Activated naive CD4-positive, alpha-beta T cell treated with anti-CD3 and anti-CD28 coated beads, Interleukin-2, amount 50 U/mL, for 72 hours (primary cell): ENCODE results near the gene RAB44. TPM values are rescaled to one million over a fixed set of nuclear protein-coding genes. Genes with fewer than 3 reads are reported as not detected.

Source experiments
- ATAC-seq, 2 donors: fragments of 150-1000 bp; cut with Tn5 transposase; 2 replicates each; pipeline ENCODE4 v1.10.0; 2021; ENCODE audit warnings: mild to moderate bottlenecking in 2 of 2, moderate library complexity in 2 of 2
- DNase-seq, 2 donors: peaks; one replicate each; pipeline ENCODE4 v3.0.0; 2021 to 2022; ENCODE audit warnings: low spot score in 2 of 2
- H3K27ac Mint-ChIP-seq, 2 donors: one replicate each; pipeline ENCODE4 v1.8.0; 2022; ENCODE audit warnings: mild to moderate bottlenecking in 2 of 2, mixed read lengths in 2 of 2
- H3K36me3 Mint-ChIP-seq, 2 donors: one replicate each; pipeline ENCODE4 v1.8.0; 2022; ENCODE audit warnings: mixed read lengths in 2 of 2
- H3K9me3 Mint-ChIP-seq, 2 donors: one replicate each; pipeline ENCODE4 v1.8.0; 2022; ENCODE audit warnings: mixed read lengths in 2 of 2
- total RNA-seq, 2 donors: library from RNA; stranded (reverse); gene quantifications; one replicate each; pipeline ENCODE4 v1.2.3, GENCODE V29; 2022

RAB44 gene
- total RNA-seq, 2 donors from 2014 or later = 0.07 to 0.12 TPM

DNA sequence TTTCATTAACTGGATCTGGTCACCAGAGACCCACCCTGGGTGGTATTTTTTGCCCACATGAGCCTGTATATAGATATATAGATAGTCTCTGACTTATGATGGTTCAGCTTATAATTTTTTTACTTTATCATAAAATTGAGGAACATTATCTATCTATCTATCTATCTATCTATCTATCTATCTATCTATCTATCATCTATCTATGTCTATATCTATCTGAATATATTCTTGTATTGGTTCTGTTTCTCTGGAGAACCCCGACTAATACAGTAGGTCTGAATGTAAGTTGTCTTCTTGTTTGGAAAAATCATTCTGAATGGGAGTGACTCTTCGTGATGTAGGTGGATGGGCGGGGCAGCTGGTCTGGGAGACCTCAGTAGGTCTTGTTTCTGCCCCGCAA is 32.4 kb upstream of the RAB44 start:
- H3K27ac Mint-ChIP-seq = no peak overlapping the region
- DNase-seq = no peak
- no peak for ATAC-seq
- H3K9me3 Mint-ChIP-seq = no peaks in the 10 kb centered on the region
- H3K36me3 Mint-ChIP-seq = no peaks in the 10 kb centered on the region

DNA sequence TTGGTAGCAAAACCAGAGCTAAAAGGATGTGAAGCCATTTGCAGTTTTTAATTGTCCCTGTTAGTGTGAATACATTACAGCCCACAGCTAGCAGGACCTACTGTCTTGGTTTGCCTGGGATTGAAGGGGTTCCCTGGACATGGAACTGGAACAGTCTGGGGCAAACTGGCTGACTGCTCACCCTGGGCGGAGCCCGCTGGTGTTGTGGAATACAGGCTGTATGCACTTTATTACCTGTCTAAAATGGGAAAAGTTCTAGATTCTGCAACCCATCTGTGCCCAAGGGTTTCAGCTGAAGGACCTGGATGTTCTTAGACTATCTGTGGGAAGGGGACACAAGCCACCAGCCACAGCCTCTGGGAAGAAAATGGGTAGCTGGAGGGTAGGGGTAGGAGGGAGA is 31.3 kb upstream of the RAB44 start:
- Mint-ChIP-seq H3K36me3 (no peaks in the 10 kb centered on the region), H3K27ac (no peak overlapping the region), H3K9me3 (no peaks in the 10 kb centered on the region)
- DNase-seq (no peak), ATAC-seq (no peak)

DNA sequence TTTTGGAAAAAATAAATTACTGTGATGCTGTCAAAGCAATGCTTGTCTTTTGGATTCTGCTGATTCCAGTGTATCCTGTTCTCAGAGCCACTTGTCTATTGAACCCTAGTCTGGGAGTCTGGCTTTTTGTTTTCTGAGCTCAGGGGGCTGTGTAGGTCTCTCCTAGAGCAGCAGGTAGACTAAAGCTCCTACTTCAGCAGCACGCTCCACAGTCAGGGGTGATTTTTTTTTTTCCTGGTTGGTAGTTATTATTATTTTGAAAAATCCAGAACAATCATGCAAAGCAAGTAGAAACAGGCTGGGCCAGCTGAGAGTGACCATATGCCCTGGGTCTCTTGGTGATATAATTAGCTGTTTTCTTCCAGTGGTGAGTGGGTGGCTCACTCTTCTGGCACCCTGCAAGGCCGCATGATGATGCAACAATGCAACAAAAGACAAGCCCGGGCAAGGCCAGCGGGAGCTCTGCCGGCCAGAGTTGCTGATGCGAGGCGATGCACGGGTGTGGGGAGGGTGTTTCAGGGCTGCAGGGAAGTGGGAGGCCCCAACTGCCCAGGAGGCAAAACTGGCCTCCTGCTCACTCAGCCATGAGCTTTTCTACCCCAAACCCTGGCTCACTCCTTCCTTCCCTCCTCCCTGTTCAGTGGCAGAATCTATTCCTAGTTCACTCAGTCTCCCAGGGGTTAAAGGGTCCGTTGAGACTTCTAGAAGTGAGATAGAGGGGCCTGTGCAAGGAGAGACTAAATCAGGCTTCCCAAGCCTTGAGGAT is 30.6 kb upstream of the RAB44 start:
- H3K36me3 Mint-ChIP-seq = no peaks in the 10 kb centered on the region
- DNase-seq = no peak
- H3K27ac Mint-ChIP-seq = no peak overlapping the region
- no peak for ATAC-seq
- no peaks in the 10 kb centered on the region for H3K9me3 Mint-ChIP-seq

DNA sequence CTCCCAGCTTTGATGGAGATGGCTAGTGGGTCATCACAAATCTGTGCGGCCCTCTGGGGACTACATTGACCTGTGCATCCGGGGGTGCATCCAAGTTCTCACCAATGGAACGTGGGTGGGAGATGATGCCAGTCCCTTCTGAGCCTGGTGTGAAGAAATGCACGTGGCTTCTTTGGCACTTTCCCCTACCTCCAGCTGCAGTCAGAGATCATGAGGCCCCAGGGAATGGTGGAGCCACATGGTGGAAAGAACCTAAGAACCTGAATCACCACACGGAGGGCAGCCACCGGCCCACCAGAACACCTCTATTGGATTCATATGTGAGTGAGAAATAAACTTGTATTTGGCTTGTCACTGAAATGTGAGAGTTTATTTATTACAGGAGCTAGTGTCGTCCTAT is 29.0 kb upstream of the RAB44 start:
- DNase-seq = no peak
- no peaks in the 10 kb centered on the region for H3K36me3 Mint-ChIP-seq

DNA sequence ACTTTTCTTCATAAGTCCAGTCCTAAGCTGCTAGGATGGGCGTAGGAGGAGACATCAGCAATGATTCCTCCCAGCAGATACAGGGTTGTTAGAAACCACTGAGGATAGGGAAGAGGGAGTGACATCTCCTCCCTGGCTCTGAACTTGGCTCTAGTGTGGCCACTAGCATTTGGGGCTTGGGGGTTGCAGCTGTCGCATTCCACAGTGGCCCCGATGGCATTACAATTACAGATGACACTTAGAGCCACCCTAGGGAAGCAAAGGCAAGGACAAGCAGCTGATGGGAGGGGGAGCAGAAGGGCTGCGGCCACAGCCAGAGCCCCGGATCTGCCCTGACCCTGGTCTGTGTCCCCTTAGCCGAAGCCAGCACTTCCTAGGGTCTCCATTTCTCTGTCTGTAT is 28.6 kb upstream of the RAB44 start:
- Mint-ChIP-seq H3K36me3 (no peaks in the 10 kb centered on the region), H3K27ac (no peak overlapping the region), H3K9me3 (no peaks in the 10 kb centered on the region)
- no peak for ATAC-seq
- no peak for DNase-seq

More for the DNA sequence above, 29.0 kb upstream of the RAB44 start:
- ATAC-seq = no peak
- no peaks in the 10 kb centered on the region for H3K9me3 Mint-ChIP-seq
- no peak overlapping the region for H3K27ac Mint-ChIP-seq

DNA sequence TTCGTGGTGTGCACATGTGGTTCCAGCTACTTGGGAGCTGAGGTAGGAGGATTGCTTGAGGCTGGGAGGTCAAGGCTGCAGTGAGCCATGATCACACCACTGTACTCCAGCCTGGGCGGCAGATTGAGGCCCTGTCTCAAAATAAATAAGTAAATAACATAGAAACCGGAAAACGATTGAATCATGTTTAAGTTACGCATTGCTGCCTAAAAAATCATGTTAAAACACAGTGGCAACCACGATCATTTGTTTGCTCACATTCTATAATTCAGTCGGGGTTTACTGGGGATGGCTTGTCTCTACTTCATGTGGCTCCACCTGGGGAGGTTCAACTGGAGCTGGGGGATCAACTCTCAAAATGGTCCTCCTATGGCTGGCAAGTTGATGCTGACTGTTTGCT is 27.4 kb upstream of the RAB44 start:
- H3K36me3 Mint-ChIP-seq = no peaks in the 10 kb centered on the region
- DNase-seq (no peak), ATAC-seq (no peak)
- peak overlapping the region in 1 of 2 donors; percentile 26 for H3K27ac Mint-ChIP-seq
- no peaks in the 10 kb centered on the region for H3K9me3 Mint-ChIP-seq

DNA sequence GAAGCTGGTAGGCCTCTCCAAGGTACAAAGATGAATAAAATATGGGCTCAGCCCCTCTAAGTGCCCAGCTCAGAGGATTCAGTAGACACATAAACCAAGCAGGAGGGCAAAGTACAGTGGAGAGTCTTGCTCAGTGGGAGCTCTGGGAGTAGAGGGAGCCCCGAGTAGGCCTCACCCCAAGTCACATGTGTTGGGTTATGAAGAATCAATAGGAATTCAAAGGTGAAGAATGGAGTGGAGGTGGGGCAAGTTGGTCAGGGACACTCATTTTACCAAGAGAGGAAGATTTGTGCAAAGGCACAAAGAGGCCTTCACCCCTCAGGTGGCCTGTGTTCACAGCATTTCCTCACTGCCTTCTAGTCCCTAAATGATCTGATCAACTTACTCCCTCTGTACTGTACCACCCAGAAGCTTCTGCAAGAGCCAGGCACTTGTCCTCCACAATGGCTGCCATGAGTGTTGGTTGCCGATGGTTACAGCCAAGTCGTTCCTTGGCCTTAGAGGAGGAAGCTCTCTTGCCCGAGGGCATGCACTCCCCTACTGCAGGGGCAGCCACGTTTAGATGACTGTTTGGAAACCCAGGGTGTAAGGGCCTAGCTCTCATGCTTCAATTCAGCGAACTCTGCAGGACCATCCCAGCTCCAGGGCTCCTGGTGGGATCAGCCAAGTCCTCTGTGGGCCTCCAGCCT is 25.8 kb upstream of the RAB44 start:
- no peak for ATAC-seq
- DNase-seq = no peak
- H3K27ac Mint-ChIP-seq = no peak overlapping the region

DNA sequence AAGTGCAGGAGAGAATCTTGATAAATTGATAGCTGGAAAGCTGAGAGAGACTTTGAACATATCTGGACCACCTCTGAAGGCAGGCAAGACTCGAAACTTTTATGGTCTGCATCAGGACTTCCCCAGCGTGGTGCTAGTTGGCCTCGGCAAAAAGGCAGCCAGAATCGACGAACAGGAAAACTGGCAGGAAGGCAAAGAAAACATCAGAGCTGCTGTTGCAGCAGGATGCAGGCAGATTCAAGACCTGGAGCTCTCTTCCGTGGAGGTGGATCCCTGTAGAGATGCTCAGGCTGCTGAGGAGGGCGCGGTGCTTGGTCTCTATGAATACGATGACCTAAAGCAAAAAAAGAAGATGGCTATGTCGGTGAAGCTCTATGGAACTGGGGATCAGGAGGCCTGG is 23.7 kb upstream of the RAB44 start:
- H3K36me3 Mint-ChIP-seq = peaks cover 5 to 6% of the 10 kb centered on the region in 2 donors
- no peak for ATAC-seq

More for the DNA sequence above, 25.8 kb upstream of the RAB44 start:
- Mint-ChIP-seq H3K36me3 (no peaks in the 10 kb centered on the region), H3K9me3 (no peaks in the 10 kb centered on the region)

DNA sequence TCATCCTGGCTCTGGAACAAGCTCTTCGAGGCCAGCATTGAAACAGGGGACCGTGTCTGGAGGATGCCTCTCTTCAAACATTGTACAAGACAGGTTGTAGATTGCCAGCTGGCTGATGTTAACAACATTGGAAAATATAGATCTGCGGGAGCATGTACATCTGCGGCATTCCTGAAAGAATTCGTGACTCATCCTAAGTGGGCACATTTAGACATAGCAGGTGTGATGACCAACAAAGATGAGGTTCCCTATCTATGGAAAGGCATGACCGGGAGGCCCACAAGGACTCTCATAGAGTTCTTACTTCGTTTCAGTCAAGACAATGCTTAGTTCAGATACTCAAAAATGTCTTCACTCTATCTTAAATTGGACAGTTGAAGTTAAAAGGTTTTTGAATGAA is 22.7 kb upstream of the RAB44 start:
- Mint-ChIP-seq H3K27ac (no peak overlapping the region), H3K36me3 (peaks cover 9 to 13% of the 10 kb centered on the region in 2 donors), H3K9me3 (no peaks in the 10 kb centered on the region)
- ATAC-seq (no peak), DNase-seq (no peak)

More for the DNA sequence above, 23.7 kb upstream of the RAB44 start:
- Mint-ChIP-seq H3K9me3 (no peaks in the 10 kb centered on the region), H3K27ac (no peak overlapping the region)
- DNase-seq = no peak

DNA sequence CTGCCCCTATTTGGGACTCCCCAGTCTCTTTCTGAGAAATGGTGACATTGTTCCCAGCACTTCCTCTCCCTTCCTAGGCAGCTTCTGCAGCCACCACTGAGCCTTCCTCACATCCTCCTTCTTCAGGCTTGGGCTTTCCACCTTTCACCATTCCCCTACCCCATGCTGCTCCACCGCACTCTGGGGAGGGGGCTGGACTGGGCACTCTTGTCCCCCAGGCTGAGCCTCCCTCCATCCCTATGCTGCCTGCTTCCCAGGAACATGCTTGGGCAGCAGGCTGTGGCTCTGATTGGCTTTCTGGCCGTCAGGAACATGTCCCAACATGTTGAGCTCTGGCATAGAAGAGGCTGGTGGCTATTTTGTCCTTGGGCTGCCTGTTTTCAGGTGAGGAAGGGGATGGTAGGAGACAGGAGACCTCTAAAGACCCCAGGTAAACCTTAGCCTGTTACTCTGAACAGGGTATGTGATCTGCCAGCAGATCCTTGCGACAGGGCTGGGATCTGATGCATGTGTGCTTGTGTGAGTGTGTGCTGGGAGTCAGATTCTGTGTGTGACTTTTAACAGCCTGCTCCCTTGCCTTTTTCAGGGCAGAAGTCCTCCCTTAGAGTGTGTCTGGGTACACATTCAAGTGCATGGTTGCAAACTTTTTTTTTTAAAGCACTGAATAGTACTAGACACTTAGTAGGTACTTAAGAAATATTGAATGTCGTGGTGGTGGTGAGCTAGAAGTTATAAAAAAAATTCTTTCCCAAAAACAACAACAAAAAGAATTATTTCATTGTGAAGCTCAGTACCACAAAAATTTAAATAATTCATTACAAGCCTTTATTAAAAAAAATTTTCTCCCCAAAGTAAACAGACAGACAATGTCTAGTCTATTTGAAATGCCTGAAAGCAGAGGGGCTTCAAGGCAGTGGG is 21.2 kb upstream of the RAB44 start:
- peaks cover 18 to 24% of the 10 kb centered on the region in 2 donors for H3K36me3 Mint-ChIP-seq
- no peaks in the 10 kb centered on the region for H3K9me3 Mint-ChIP-seq
- no peak for ATAC-seq
- peak in 1 of 2 donors; percentile 61 for DNase-seq
- H3K27ac Mint-ChIP-seq = peak overlapping the region; percentile 93 to 96

DNA sequence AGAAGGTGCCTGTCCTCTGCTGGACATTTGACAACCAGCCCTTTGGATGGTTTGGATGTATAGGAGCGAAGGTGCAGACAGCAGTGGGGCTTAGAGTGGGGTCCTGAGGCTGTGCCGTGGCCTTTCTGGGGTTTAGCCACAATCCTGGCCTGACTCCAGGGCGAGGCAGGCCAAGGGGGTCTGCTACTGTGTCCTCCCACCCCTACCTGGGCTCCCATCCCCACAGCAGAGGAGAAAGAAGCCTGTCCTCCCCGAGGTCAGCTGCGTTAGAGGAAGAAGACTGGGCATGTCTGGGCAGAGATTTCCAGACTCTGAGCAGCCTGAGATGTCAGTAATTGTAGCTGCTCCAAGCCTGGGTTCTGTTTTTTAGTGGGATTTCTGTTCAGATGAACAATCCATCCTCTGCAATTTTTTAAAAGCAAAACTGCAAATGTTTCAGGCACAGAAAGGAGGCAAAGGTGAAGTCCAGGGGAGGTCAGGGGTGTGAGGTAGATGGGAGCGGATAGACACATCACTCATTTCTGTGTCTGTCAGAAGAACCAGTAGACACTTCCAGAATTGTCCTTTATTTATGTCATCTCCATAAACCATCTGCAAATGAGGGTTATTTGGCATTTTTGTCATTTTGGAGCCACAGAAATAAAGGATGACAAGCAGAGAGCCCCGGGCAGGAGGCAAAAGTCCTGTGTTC is 20.4 kb upstream of the RAB44 start:
- H3K36me3 Mint-ChIP-seq = peaks cover 19 to 24% of the 10 kb centered on the region in 2 donors
- no peak for DNase-seq
- ATAC-seq = no peak
- peak overlapping the region in 1 of 2 donors; percentile 96 for H3K27ac Mint-ChIP-seq
- H3K9me3 Mint-ChIP-seq = no peaks in the 10 kb centered on the region

DNA sequence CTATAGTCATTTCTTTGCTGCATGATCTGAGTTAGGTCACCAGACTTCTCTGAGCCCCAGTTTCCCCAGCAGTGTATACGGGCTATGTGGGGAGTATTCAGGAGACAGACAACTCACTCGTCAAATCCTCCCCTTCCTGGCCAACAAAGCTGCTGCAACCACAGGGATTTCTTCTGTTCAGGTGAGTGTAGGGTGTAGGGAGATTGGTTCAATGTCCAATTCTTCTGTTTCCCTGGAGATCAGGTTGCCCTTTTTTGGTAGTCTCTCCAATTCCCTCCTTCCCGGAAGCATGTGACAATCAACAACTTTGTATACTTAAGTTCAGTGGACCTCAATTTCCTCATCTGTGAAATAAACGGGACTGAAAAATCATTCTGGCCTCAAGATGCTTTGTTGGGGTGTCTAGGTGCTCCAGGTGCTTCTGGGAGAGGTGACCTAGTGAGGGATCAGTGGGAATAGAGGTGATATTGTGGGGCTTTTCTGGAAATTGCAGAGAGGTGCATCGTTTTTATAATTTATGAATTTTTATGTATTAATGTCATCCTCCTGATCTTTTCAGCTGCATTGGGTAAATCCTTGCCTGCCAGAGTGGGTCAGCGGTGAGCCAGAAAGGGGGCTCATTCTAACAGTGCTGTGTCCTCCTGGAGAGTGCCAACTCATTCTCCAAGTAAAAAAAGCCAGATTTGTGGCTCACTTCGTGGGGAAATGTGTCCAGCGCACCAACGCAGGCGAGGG is 19.7 kb upstream of the RAB44 start:
- Mint-ChIP-seq H3K36me3 (peaks cover 23 to 27% of the 10 kb centered on the region in 2 donors), H3K27ac (peak overlapping the region; percentile 60 to 96)
- peak in 1 of 2 donors; percentile 16 for DNase-seq

DNA sequence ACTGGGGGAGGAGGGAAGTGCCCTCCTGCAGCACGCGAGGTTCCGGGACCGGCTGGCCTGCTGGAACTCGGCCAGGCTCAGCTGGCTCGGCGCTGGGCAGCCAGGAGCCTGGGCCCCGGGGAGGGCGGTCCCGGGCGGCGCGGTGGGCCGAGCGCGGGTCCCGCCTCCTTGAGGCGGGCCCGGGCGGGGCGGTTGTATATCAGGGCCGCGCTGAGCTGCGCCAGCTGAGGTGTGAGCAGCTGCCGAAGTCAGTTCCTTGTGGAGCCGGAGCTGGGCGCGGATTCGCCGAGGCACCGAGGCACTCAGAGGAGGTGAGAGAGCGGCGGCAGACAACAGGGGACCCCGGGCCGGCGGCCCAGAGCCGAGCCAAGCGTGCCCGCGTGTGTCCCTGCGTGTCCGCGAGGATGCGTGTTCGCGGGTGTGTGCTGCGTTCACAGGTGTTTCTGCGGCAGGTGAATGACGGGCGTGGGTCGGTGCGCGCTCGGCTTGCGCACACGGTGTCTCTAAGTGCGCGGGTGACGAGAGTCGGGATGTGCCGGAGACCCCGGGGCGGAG is 19.1 kb upstream of the RAB44 start, which contains the start of gene CDKN1A:
Gene CDKN1A (plus strand): TSS at position 227 of the 555 bp plus-strand sequence. CDS start 5,388 bp downstream, outside the sequence.
- Mint-ChIP-seq H3K36me3 (peaks cover 28 to 33% of the 10 kb centered on the region in 2 donors), H3K9me3 (no peaks in the 10 kb centered on the region), H3K27ac (peak within 1 kb of the TSS; percentile 96 to 98)
- ATAC-seq (peak; percentile 39 to 75), DNase-seq (peak; percentile 82)

More for the DNA sequence above, 19.7 kb upstream of the RAB44 start:
- ATAC-seq = peak in 1 of 2 donors; percentile 23
- no peaks in the 10 kb centered on the region for H3K9me3 Mint-ChIP-seq

DNA sequence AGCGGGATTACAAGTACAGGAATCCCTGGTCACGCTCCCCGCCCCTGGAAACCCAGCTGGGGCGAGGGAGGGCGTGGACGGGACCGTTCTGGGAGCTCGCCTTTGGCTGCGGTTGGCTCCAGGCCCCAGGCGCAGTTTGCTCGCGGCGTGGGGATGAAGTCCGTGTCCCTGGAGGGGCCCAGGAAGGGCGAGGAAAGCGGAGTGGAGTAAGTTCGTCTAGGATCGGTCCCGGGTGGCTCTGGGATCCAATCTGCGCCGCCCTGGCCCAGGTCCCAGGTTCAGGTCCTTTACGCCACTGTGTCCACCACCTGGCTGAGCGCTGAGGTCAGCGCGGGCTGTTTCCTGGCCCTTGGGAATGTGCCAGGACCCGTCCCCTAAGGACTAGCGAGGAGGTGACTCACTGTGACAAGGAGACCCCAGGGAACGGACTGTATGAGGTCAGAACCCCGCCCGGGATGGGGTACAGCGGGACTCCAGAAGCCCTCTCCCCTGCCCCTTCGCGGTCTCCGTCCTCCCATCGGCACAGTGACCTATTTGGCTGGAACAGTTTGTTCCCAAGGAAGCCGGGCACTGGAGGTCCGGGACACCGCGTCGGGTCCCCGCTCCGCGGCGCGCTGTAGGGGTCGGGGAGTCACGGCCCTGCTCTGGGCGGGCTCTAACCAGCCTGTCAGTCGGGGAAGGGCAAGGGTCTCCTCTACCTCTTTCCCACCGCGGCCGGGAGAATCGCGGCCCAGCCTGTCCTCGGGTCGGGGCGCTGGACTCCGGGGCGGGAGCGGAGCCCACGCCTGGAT is 18.4 kb upstream of the RAB44 start:
- DNase-seq = peak; percentile 46 to 70
- ATAC-seq = no peak
- H3K27ac Mint-ChIP-seq = peak overlapping the region; percentile 96 to 98
- peaks cover 32 to 39% of the 10 kb centered on the region in 2 donors for H3K36me3 Mint-ChIP-seq
- no peaks in the 10 kb centered on the region for H3K9me3 Mint-ChIP-seq
